ENCODE measurements around the gene C17orf58. TPM values are rescaled to one million over a fixed set of nuclear protein-coding genes. Genes with fewer than 3 reads are reported as not detected.
"Not testable (repeated sequence)": the region's sequence is repeated elsewhere in the genome, so short reads cannot be mapped to it uniquely, and the experiment has no call there.

The C17orf58 gene
- total and polyA plus RNA-seq, 9 of the 15 experiments (the other 6 are each of a cell fraction or from before 2014, with no cell fraction given): 8.6 to 37.4 (median 27.6) TPM

- DNase-seq (ENCODE audit: extremely low read depth in 1 of 4, low spot score in 3 of 4); CTCF ChIA-PET (ENCODE audit: low intra/inter-chr PET ratio); FAIRE-seq; H2AFZ ChIP-seq (ENCODE audit: low read depth, low read length); H4K20me1 ChIP-seq (replicated peaks; ENCODE audit: control insufficient read depth, insufficient read depth, low read length); H3K9me3 ChIP-seq (replicated peaks; ENCODE audit: control insufficient read depth, insufficient read depth, low read depth, low read length); H3K9me1 ChIP-seq (ENCODE audit: control insufficient read depth, insufficient read depth, low read length); BruUV-seq (replicated peaks); H3K9ac ChIP-seq (ENCODE audit: insufficient read depth in 1 of 2, low read depth in 2 of 2, low read length in 2 of 2); ATAC-seq; H3K27me3 ChIP-seq (ENCODE audit: control insufficient read depth in 2 of 2, insufficient read depth in 2 of 2, low read length in 2 of 2); H3K4me1 ChIP-seq (replicated peaks in 1 of 2; ENCODE audit: control insufficient read depth in 2 of 2, insufficient read depth in 2 of 2, low read length in 2 of 2); H3K4me3 ChIP-seq; H3K4me2 ChIP-seq (ENCODE audit: insufficient read depth, low read length); intact Hi-C loops (cut with micrococcal nuclease); POLR2A ChIA-PET; H3K79me2 ChIP-seq (ENCODE audit: control insufficient read depth, insufficient read depth, low read length): not testable (repeated sequence)
- WGBS (ENCODE audit: insufficient coverage, low coverage, missing lambda C conversion rate): 76% methylated on average over 2 of the region's 2 CpGs
- in situ Hi-C loops (cut with MboI): loop anchor here (25.0 kb wide), 2 partner anchors 500 to 800 kb away; partner anchors contain the start of gene WIPI1
- H3K27ac ChIP-seq (ENCODE audit: extremely low read depth, low read depth, low read length): peak overlapping the region; percentile 41; the same call in 1 of the 3 replicates
- peaks cover 52% of the 10 kb centered on the region for H3K36me3 ChIP-seq (ENCODE audit: control insufficient read depth, insufficient read depth, low read length)
Observed at GRCh38 chr17:67962156-67962555, 34.1 kb downstream of the C17orf58 start.

GRCh38 chr17:67960276-67960675 is 36.0 kb downstream of the C17orf58 start:
- H3K9me3 ChIP-seq (replicated peaks; ENCODE audit: control insufficient read depth, insufficient read depth, low read depth, low read length); H3K27me3 ChIP-seq (ENCODE audit: control insufficient read depth in 2 of 2, insufficient read depth in 2 of 2, low read length in 2 of 2); H3K9me1 ChIP-seq (ENCODE audit: control insufficient read depth, insufficient read depth, low read length); FAIRE-seq; H2AFZ ChIP-seq (ENCODE audit: low read depth, low read length); H3K4me1 ChIP-seq (replicated peaks in 1 of 2; ENCODE audit: control insufficient read depth in 2 of 2, insufficient read depth in 2 of 2, low read length in 2 of 2); ATAC-seq; H3K79me2 ChIP-seq (ENCODE audit: control insufficient read depth, insufficient read depth, low read length); intact Hi-C loops (cut with micrococcal nuclease); BruUV-seq (replicated peaks); CTCF ChIA-PET (ENCODE audit: low intra/inter-chr PET ratio); H3K9ac ChIP-seq (ENCODE audit: insufficient read depth in 1 of 2, low read depth in 2 of 2, low read length in 2 of 2); H3K4me2 ChIP-seq (ENCODE audit: insufficient read depth, low read length); H3K4me3 ChIP-seq; DNase-seq (ENCODE audit: extremely low read depth in 1 of 4, low spot score in 3 of 4); H4K20me1 ChIP-seq (replicated peaks; ENCODE audit: control insufficient read depth, insufficient read depth, low read length); H3K27ac ChIP-seq (ENCODE audit: extremely low read depth, low read depth, low read length): not testable (repeated sequence)
- peaks cover 44% of the 10 kb centered on the region for H3K36me3 ChIP-seq (ENCODE audit: control insufficient read depth, insufficient read depth, low read length)
- WGBS (ENCODE audit: insufficient coverage, low coverage, missing lambda C conversion rate): 78% methylated on average over 3 of the region's 3 CpGs
- POLR2A ChIA-PET: interaction anchor here (1.2 kb wide), 1 partner anchor 33 kb away, joined by 4 read pairs; no protein-coding TSS in a partner anchor
- in situ Hi-C loops (cut with MboI): loop anchor here (25.0 kb wide), 2 partner anchors 502 to 802 kb away; partner anchors contain the start of gene WIPI1
